Measurements from ENCODE around the gene TMEM266.

The TMEM266 gene

GRCh38 chr15:76135516-76135915, 75.7 kb downstream of the TMEM266 start:
- Mint-ChIP-seq H3K27me3 (peaks cover 39% of the 10 kb centered on the region), H3K9me3 (peaks cover 3% of the 10 kb centered on the region), H3K36me3 (ENCODE audit: low read depth) (no peaks in the 10 kb centered on the region), H3K27ac (no peak overlapping the region), H3K4me1 (ENCODE audit: low read depth) (peaks cover 14% of the 10 kb centered on the region), H3K4me3 (no peak overlapping the region)

GRCh38 chr15:76138436-76138835, 78.7 kb downstream of the TMEM266 start:
- no peak overlapping the region for H3K27ac Mint-ChIP-seq
- H3K36me3 Mint-ChIP-seq (ENCODE audit: low read depth), result no peaks in the 10 kb centered on the region
- H3K4me1 Mint-ChIP-seq (ENCODE audit: low read depth), result peaks cover 14% of the 10 kb centered on the region
- peaks cover 50% of the 10 kb centered on the region for H3K27me3 Mint-ChIP-seq
- H3K9me3 Mint-ChIP-seq, result peaks cover 3% of the 10 kb centered on the region
- H3K4me3 Mint-ChIP-seq, result no peak overlapping the region

GRCh38 chr15:76139368-76140073, 79.7 kb downstream of the TMEM266 start:
- H3K9me3 Mint-ChIP-seq, result peaks cover 3% of the 10 kb centered on the region
- no peaks in the 10 kb centered on the region for H3K36me3 Mint-ChIP-seq (ENCODE audit: low read depth)
- peaks cover 56% of the 10 kb centered on the region for H3K27me3 Mint-ChIP-seq

GRCh38 chr15:76140074-76140464, 80.3 kb downstream of the TMEM266 start:
- Mint-ChIP-seq H3K27ac (no peak overlapping the region), H3K4me3 (no peak overlapping the region)

More at GRCh38 chr15:76139368-76140073, 79.7 kb downstream of the TMEM266 start:
- Mint-ChIP-seq H3K27ac (no peak overlapping the region), H3K4me1 (ENCODE audit: low read depth) (peaks cover 14% of the 10 kb centered on the region), H3K4me3 (no peak overlapping the region)

GRCh38 chr15:76146812-76147211, 87.0 kb downstream of the TMEM266 start:
- Mint-ChIP-seq H3K4me1 (ENCODE audit: low read depth) (peaks cover 23% of the 10 kb centered on the region), H3K36me3 (ENCODE audit: low read depth) (no peaks in the 10 kb centered on the region), H3K9me3 (no peaks in the 10 kb centered on the region), H3K4me3 (no peak overlapping the region), H3K27me3 (peaks cover 57% of the 10 kb centered on the region), H3K27ac (no peak overlapping the region)

More at GRCh38 chr15:76140074-76140464, 80.3 kb downstream of the TMEM266 start:
- Mint-ChIP-seq H3K4me1 (ENCODE audit: low read depth) (peaks cover 13% of the 10 kb centered on the region), H3K9me3 (no peaks in the 10 kb centered on the region), H3K36me3 (ENCODE audit: low read depth) (no peaks in the 10 kb centered on the region), H3K27me3 (peaks cover 56% of the 10 kb centered on the region)

- H3K27ac Mint-ChIP-seq, result no peak overlapping the region
- no peaks in the 10 kb centered on the region for H3K9me3 Mint-ChIP-seq
These were observed 88.3 kb downstream of the TMEM266 start for GRCh38 chr15:76147906-76148570.

GRCh38 chr15:76149291-76149915, 89.6 kb downstream of the TMEM266 start:
- peaks cover 36% of the 10 kb centered on the region for H3K27me3 Mint-ChIP-seq
- no peak overlapping the region for H3K27ac Mint-ChIP-seq
- H3K4me3 Mint-ChIP-seq, result no peak overlapping the region
- H3K9me3 Mint-ChIP-seq, result no peaks in the 10 kb centered on the region
- peaks cover 48% of the 10 kb centered on the region for H3K4me1 Mint-ChIP-seq (ENCODE audit: low read depth)
- no peaks in the 10 kb centered on the region for H3K36me3 Mint-ChIP-seq (ENCODE audit: low read depth)

More at GRCh38 chr15:76147906-76148570, 88.3 kb downstream of the TMEM266 start:
- H3K27me3 Mint-ChIP-seq, result peaks cover 49% of the 10 kb centered on the region
- peak overlapping the region; percentile 46 for H3K4me3 Mint-ChIP-seq
- H3K4me1 Mint-ChIP-seq (ENCODE audit: low read depth), result peaks cover 35% of the 10 kb centered on the region
- H3K36me3 Mint-ChIP-seq (ENCODE audit: low read depth), result no peaks in the 10 kb centered on the region

- Mint-ChIP-seq H3K4me1 (ENCODE audit: low read depth) (peaks cover 58% of the 10 kb centered on the region), H3K27me3 (peaks cover 25% of the 10 kb centered on the region), H3K4me3 (no peak overlapping the region), H3K9me3 (no peaks in the 10 kb centered on the region), H3K27ac (peak overlapping the region; percentile 45), H3K36me3 (ENCODE audit: low read depth) (no peaks in the 10 kb centered on the region)
These were observed 90.7 kb downstream of the TMEM266 start for GRCh38 chr15:76150513-76150912.

GRCh38 chr15:76150971-76151598, 91.3 kb downstream of the TMEM266 start:
- Mint-ChIP-seq H3K4me3 (no peak overlapping the region), H3K27me3 (peaks cover 19% of the 10 kb centered on the region), H3K4me1 (ENCODE audit: low read depth) (peaks cover 64% of the 10 kb centered on the region), H3K27ac (peak overlapping the region; percentile 69), H3K36me3 (ENCODE audit: low read depth) (no peaks in the 10 kb centered on the region), H3K9me3 (no peaks in the 10 kb centered on the region)

GRCh38 chr15:76151599-76151974, 91.8 kb downstream of the TMEM266 start:
- peaks cover 69% of the 10 kb centered on the region for H3K4me1 Mint-ChIP-seq (ENCODE audit: low read depth)
- no peak overlapping the region for H3K4me3 Mint-ChIP-seq
- H3K36me3 Mint-ChIP-seq (ENCODE audit: low read depth), result no peaks in the 10 kb centered on the region
- H3K27ac Mint-ChIP-seq, result peak overlapping the region; percentile 69
- H3K9me3 Mint-ChIP-seq, result no peaks in the 10 kb centered on the region
- peaks cover 14% of the 10 kb centered on the region for H3K27me3 Mint-ChIP-seq

- Mint-ChIP-seq H3K36me3 (ENCODE audit: low read depth) (no peaks in the 10 kb centered on the region), H3K27ac (no peak overlapping the region), H3K4me1 (ENCODE audit: low read depth) (peaks cover 69% of the 10 kb centered on the region), H3K9me3 (no peaks in the 10 kb centered on the region), H3K4me3 (no peak overlapping the region), H3K27me3 (peaks cover 8% of the 10 kb centered on the region)
These were observed 92.4 kb downstream of the TMEM266 start for GRCh38 chr15:76152197-76152596.

GRCh38 chr15:76153241-76154197, 93.7 kb downstream of the TMEM266 start:
- no peak overlapping the region for H3K27ac Mint-ChIP-seq
- no peak overlapping the region for H3K4me3 Mint-ChIP-seq
- H3K4me1 Mint-ChIP-seq (ENCODE audit: low read depth), result peaks cover 65% of the 10 kb centered on the region
- peaks cover 4% of the 10 kb centered on the region for H3K27me3 Mint-ChIP-seq
- H3K9me3 Mint-ChIP-seq, result no peaks in the 10 kb centered on the region
- H3K36me3 Mint-ChIP-seq (ENCODE audit: low read depth), result no peaks in the 10 kb centered on the region

- no peaks in the 10 kb centered on the region for H3K36me3 Mint-ChIP-seq (ENCODE audit: low read depth)
- H3K27me3 Mint-ChIP-seq, result no peaks in the 10 kb centered on the region
- no peak overlapping the region for H3K4me3 Mint-ChIP-seq
- H3K4me1 Mint-ChIP-seq (ENCODE audit: low read depth), result peaks cover 54% of the 10 kb centered on the region
- no peaks in the 10 kb centered on the region for H3K9me3 Mint-ChIP-seq
- peak overlapping the region; percentile 79 for H3K27ac Mint-ChIP-seq
These were observed 95.9 kb downstream of the TMEM266 start for GRCh38 chr15:76155731-76156130.

GRCh38 chr15:76158226-76158625, 98.4 kb downstream of the TMEM266 start:
- H3K27me3 Mint-ChIP-seq, result no peaks in the 10 kb centered on the region
- no peaks in the 10 kb centered on the region for H3K36me3 Mint-ChIP-seq (ENCODE audit: low read depth)
- H3K27ac Mint-ChIP-seq, result no peak overlapping the region
- H3K4me1 Mint-ChIP-seq (ENCODE audit: low read depth), result peaks cover 33% of the 10 kb centered on the region
- H3K9me3 Mint-ChIP-seq, result no peaks in the 10 kb centered on the region
- no peak overlapping the region for H3K4me3 Mint-ChIP-seq

All from stimulated activated naive CD8-positive, alpha-beta T cell treated with anti-CD3 and anti-CD28 coated beads, Interleukin-15, Interleukin-2, amounts not matched to agents 100 ng/mL and 50 ng/mL, for 24 hours (primary cell).